AG09309 (cell line): ENCODE measurements around the gene MYMX.

Source experiments
- DNase-seq: peaks from one replicate; pipeline ENCODE4 v3.0.0-alpha.2; 2010; ENCODE audit warnings: low read depth
- H3K4me3 ChIP-seq: 2 replicates; pipeline ENCODE4 v1.5.1; 2011; ENCODE audit warnings: mild to moderate bottlenecking, low read depth, low read length, moderate library complexity; ENCODE audit not compliant: control insufficient read depth
- CTCF ChIP-seq: IDR thresholded peaks from 2 replicates; pipeline ENCODE4 v1.5.1; 2011; ENCODE audit warnings: mild to moderate bottlenecking, low read depth, low read length, inconsistent platforms; ENCODE audit not compliant: insufficient read depth, control insufficient read depth; ENCODE audit errors: missing control alignments

MYMX gene

DNA sequence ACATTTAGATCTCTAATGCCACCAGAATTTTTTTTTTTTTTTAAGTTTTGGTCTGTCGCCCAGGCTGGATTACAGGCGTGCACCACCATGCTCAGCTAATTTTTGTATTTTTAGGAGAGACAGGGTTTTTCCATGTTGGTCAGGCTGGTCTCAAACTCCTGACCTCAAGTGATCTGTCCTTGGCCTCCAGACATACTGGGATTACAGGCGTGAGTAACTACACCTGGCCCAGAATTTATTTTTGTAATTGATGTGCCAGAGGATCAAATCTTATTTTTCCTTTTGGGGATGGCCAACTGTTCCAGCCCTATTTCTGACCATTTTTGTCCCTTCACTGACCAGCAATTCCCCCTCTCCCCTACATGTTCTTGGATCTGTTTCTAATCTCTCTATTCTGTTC lies 18.0 kb upstream of the MYMX start:
- TF ChIP-seq CTCF, result no peak
- no peak for DNase-seq

GRCh38 chr6:44199883-44200282 lies 16.8 kb upstream of the MYMX start:
- no peak overlapping the region for H3K4me3 ChIP-seq
- DNase-seq, result no peak
- TF ChIP-seq CTCF, result no peak

More for the DNA sequence above, 18.0 kb upstream of the MYMX start:
- H3K4me3 ChIP-seq, result no peak overlapping the region

DNA sequence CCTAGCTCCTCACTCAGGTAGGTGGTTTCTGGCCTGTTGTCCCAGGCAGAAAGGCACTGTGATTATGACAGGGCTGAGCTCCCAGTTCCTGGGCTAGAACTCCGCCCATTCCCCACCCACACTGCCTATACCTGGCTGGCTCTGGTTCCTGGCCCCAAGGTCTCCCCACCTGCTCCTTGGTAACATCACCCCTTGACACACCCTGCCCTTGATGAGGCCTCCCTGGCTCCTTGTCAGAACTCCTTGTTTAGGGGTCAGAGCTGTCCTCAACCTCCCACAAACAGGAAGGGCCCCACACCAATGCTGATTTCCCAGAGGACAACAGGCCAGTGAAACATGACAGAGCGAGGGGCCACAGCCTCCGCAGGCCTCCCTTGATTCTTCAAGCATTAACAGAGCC lies 15.5 kb upstream of the MYMX start:
- no peak for DNase-seq
- no peak for TF ChIP-seq CTCF
- H3K4me3 ChIP-seq, result no peak overlapping the region

DNA sequence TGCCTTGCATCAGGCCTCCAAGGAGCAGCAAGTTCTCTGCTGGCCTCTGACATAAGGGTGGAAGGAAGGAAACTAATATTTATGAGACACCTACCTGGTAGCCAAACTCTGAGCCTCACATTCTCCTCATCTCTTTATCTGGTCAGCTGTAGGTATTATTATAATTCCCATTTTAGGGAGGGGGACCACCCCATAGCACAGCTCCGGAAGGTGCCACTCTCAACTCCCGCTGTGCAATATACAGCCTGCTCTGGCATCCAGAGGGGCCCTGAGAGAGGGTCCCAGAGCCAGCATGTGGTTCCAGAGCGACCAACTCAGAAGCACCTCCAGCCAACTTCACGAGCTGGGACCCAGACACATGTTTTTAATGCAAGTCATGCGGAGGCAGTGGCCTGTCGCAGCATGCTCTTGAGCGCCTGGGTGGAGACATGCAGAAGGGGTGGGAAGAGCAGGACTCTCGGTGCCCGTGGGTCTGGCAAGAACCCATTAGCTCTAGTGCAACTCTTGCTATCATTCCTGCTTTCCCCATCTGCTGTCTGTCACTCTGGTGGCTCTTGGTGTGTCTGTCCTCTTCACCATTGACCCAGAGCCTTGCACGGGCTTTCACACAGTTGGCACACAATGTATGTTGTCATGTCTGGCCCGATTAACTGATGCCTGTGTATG lies 15.0 kb upstream of the MYMX start:
- no peak for TF ChIP-seq CTCF
- no peak overlapping the region for H3K4me3 ChIP-seq
- no peak for DNase-seq

- H3K4me3 ChIP-seq, result no peak overlapping the region
- TF ChIP-seq CTCF, result no peak
- no peak for DNase-seq
Observed at GRCh38 chr6:44202332-44202971, 14.3 kb upstream of the MYMX start.

- H3K4me3 ChIP-seq, result no peak overlapping the region
- TF ChIP-seq CTCF, result no peak
- no peak for DNase-seq
Observed at GRCh38 chr6:44202972-44203750, 13.6 kb upstream of the MYMX start.
